Tibial nerve (tissue), 4 donors: ENCODE data around the gene GADD45G. TPM values are rescaled to one million over a fixed set of nuclear protein-coding genes. Genes with fewer than 3 reads are reported as not detected.

Experiments used
- DNase-seq, 2 donors: peaks; one replicate each; pipeline ENCODE4 v3.0.0-alpha.2; 2019; ENCODE audit warnings: low spot score in 2 of 2
- H3K27ac ChIP-seq, 4 donors: fragments of 200-600 bp; sonication (generic) in 3 of 4; one replicate each; pipeline ENCODE4 v1.5.1; 2017 to 2019; ENCODE audit warnings: mild to moderate bottlenecking in 1 of 4
- H3K27me3 ChIP-seq, 2 donors: fragments of 200-600 bp; sonication (generic) in 1 of 2; one replicate each; pipeline versions ENCODE4 v1.5.1 to v1.6.0; 2017 to 2019
- H3K36me3 ChIP-seq, 3 donors: fragments of 200-600 bp; sonication (generic); one replicate each; pipeline ENCODE4 v1.5.1; 2018 to 2019
- H3K4me1 ChIP-seq, 4 donors: fragments of 200-600 bp; sonication (generic) in 3 of 4; one replicate each; pipeline ENCODE4 v1.5.1; 2017 to 2019
- H3K4me3 ChIP-seq, 4 donors: fragments of 200-600 bp; sonication (generic) in 3 of 4; one replicate each; pipeline ENCODE4 v1.5.1; 2017 to 2019; ENCODE audit warnings: mild to moderate bottlenecking in 1 of 4, moderate library complexity in 1 of 4
- H3K9me3 ChIP-seq, 4 donors: fragments of 200-600 bp; sonication (generic) in 3 of 4; one replicate each; pipeline ENCODE4 v1.5.1; 2017 to 2019
- CTCF ChIP-seq, 5 experiments: fragments of 200-600 bp in 3 of 5; fragments of 450-650 bp in 2 of 5; sonication (generic) in 3 of 5; IDR thresholded peaks; one replicate each; pipeline ENCODE4 v1.5.1; 2016 to 2019; ENCODE audit warnings: antibody characterized with exemption in 5 of 5, mild to moderate bottlenecking in 3 of 5, moderate library complexity in 2 of 5
- EP300 ChIP-seq, 2 donors: sonication (generic); formaldehyde crosslinking; IDR thresholded peaks; one replicate each; pipeline ENCODE4 v1.6.1; 2017; ENCODE audit warnings: antibody characterized with exemption in 2 of 2, mild to moderate bottlenecking in 1 of 2
- POLR2A ChIP-seq, 2 donors: fragments of 450-650 bp; IDR thresholded peaks; one replicate each; pipeline ENCODE4 v1.6.1; 2017; ENCODE audit warnings: antibody characterized with exemption in 2 of 2, mild to moderate bottlenecking in 2 of 2, moderate library complexity in 2 of 2
- WGBS, 2 donors: methylation state at CpG; one replicate each; pipeline ENCODE4 v1.1.5; 2018; 5-methylcytosine and 5-hydroxymethylcytosine counted together
- total RNA-seq, 4 donors: library from RNA; depleted of rRNA; stranded (reverse); fragments of >200 nt; gene quantifications; one replicate each; pipeline ENCODE4 v1.1.0, GENCODE V29; 2016

GADD45G gene
- total RNA-seq, 4 donors from 2014 or later: 5.7 to 45.8 (median 26.8) TPM

DNA sequence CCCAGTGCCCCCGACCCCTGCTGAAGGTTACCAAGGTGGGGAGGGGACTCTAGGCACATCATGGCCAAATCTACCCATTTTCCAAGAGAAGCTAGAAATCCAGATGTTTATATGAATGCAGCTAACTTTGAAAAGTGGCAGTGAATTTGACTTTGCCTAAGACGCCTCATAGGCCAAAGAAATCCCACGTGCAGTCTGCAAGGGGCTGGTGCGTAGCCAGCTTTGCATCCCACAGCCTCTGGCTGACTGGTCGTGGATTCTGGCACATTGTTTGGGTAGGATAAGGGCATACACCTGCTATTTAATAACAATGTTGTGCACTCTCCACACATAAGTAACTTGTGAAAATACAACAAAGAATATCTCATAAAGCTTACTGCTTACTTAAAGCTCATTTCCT is 3.5 kb upstream of the GADD45G start:
- no peaks in the 10 kb centered on the region for H3K9me3 ChIP-seq
- no peak overlapping the region for H3K27ac ChIP-seq
- no peak overlapping the region for H3K4me3 ChIP-seq
- no peaks in the 10 kb centered on the region for H3K27me3 ChIP-seq
- DNase-seq: no peak
- TF ChIP-seq CTCF (IDR thresholded peaks at IDR 0.05) (no peak), EP300 (IDR thresholded peaks at IDR 0.05) (no peak), POLR2A (IDR thresholded peaks at IDR 0.05) (no peak)
- peaks cover 0 to 37% (median 18%) of the 10 kb centered on the region in 4 donors for H3K4me1 ChIP-seq
- 81 to 86% methylated on average over 5 of the region's 5 CpGs for WGBS, 2 donors
- H3K36me3 ChIP-seq: no peaks in the 10 kb centered on the region

GRCh38 chr9:89601856-89602562 is 2.8 kb upstream of the GADD45G start:
- Histone ChIP-seq H3K36me3 (no peaks in the 10 kb centered on the region), H3K9me3 (no peaks in the 10 kb centered on the region), H3K27ac (no peak overlapping the region), H3K27me3 (no peaks in the 10 kb centered on the region), H3K4me1 (peaks cover 0 to 44% (median 23%) of the 10 kb centered on the region in 4 donors), H3K4me3 (no peak overlapping the region)
- 61 to 62% methylated on average over 6 of the region's 6 CpGs for WGBS, 2 donors
- no peak for TF ChIP-seq EP300 (IDR thresholded peaks at IDR 0.05)
- no peak for TF ChIP-seq CTCF (IDR thresholded peaks at IDR 0.05)
- TF ChIP-seq POLR2A (IDR thresholded peaks at IDR 0.05): no peak
- DNase-seq: no peak

GRCh38 chr9:89602978-89603766 is 1.6 kb upstream of the GADD45G start:
- Histone ChIP-seq H3K27me3 (no peaks in the 10 kb centered on the region), H3K9me3 (no peaks in the 10 kb centered on the region), H3K27ac (peak overlapping the region in 2 of 4 donors; percentile 55 to 92), H3K36me3 (no peaks in the 10 kb centered on the region), H3K4me3 (peak overlapping the region; percentile 1 to 80 (median 52)), H3K4me1 (peaks cover 0 to 46% (median 23%) of the 10 kb centered on the region in 4 donors)
- peak; percentile 80 to 88 (median 82) for TF ChIP-seq CTCF (IDR thresholded peaks at IDR 0.05)
- TF ChIP-seq POLR2A (IDR thresholded peaks at IDR 0.05): no peak
- no peak for TF ChIP-seq EP300 (IDR thresholded peaks at IDR 0.05)
- 1 to 3% methylated on average over 26 to 28 of the region's 28 CpGs for WGBS, 2 donors
- DNase-seq: peak; percentile 77 to 88

DNA sequence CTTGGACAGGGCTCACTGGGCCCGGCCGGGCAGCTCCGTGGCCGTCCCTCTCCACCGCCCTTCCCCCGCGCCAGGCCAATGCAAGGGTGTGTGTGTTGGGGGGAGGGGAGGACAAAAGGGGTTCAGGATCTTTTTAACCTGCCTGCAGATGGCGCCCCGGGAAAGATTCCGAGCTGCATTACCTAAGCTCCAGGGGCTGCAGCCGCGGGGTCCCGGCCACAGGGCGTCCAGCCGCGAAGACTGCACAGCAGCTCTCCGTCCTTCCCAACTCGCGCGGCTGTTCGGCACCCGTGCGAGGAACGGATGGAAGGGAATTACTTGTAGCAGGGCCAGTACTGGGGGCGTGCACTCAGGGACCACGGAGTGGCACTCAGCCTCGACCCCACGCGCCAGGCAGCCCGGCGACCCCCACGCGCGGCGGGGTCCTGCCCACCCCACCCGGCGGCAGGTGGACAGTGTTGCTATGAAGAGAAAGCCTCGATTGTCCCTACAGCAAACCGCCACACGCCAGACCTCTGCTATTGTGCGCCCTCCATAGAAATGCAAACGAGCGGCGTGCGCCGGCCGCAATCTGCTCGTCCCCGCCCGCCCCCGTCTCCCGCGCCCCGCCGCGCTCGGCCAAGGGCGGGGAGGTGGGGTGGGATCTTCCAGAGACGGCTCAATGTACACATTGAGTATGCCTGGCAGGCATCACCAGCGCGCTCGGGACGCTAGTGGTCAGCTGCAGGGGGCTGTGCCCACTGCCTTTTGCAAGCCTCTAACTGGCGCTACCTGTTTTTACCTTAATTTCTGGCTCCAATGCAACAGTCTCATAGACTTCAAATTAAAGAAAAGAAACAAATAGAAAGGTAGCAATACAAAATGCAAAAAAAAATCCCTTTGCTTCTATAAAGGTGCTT is 796 bp upstream of the GADD45G start:
- Histone ChIP-seq H3K27me3 (no peaks in the 10 kb centered on the region), H3K9me3 (no peaks in the 10 kb centered on the region), H3K36me3 (no peaks in the 10 kb centered on the region), H3K4me1 (peaks cover 0 to 46% (median 23%) of the 10 kb centered on the region in 4 donors), H3K27ac (peak overlapping the region in 3 of 4 donors; percentile 8 to 92 (median 55)), H3K4me3 (peak overlapping the region; percentile 34 to 80 (median 73))
- WGBS, 2 donors: 1% methylated on average over 21 to 24 of the region's 64 CpGs
- no peak for TF ChIP-seq POLR2A (IDR thresholded peaks at IDR 0.05)
- TF ChIP-seq EP300 (IDR thresholded peaks at IDR 0.05): peak in 1 of 2 donors; percentile 2
- TF ChIP-seq CTCF (IDR thresholded peaks at IDR 0.05): peak; percentile 22 to 50 (median 36)
- DNase-seq: peak; percentile 44 to 55
